CD4-positive, alpha-beta T cell treated with Interferon gamma for 1 hour (primary cell): Measurements from ENCODE around the gene FASLG.
"Not testable (repeated sequence)": the region's sequence is repeated elsewhere in the genome, so short reads cannot be mapped to it uniquely, and the experiment has no call there.

Source experiments
- DNase-seq: peaks from one replicate; pipeline ENCODE4 v3.0.0-alpha.2; 2020

Gene FASLG

DNA sequence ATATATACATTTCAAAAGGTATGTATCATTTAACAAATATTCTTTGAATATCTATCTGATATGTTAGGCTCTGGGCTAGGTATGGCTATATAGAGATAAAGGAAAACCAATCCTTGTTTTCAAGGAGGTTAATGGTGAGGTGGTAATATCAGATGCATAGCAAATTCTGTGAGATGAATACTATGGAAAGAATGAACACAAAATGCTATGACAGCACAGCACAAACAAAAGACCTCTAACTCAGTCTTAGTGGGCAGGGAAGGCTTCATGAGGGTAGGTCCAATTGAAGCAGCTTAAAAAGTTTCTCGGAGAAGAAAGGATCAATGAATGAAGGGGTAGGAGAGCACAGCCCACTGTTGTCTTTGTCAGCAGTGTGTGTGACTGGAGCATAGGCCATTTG, 27.2 kb downstream of the FASLG start:
- DNase-seq, result no peak

DNA sequence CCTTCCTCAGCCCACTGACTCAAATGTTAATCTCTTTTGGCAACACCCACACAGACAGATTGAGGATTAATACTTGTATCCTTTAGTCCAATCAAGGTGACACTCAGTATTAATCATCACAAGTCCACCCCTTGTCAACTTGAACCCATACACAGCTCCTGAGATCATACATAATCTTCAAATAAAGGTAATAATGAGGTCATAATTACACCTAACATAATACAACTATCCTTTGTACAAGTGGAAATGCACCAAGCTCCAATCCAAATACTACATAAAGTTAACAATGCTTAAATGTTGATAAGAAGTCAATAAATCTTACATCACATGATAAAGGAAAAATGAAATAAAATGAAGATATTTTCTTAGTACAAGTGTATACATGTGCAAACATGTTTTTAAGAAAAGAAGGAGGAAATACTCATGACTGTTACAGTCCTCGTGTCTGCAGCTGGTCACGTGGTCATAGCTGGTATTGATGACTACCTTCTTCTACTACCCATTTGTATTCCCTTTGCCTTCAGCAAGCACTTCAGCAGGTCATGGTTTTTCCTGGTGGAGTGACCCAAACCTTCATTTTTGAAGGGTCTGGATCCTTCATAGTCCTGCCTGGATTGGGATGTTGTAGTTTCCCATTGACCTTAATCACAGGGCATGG, 29.7 kb downstream of the FASLG start:
- not testable (repeated sequence) for DNase-seq

DNA sequence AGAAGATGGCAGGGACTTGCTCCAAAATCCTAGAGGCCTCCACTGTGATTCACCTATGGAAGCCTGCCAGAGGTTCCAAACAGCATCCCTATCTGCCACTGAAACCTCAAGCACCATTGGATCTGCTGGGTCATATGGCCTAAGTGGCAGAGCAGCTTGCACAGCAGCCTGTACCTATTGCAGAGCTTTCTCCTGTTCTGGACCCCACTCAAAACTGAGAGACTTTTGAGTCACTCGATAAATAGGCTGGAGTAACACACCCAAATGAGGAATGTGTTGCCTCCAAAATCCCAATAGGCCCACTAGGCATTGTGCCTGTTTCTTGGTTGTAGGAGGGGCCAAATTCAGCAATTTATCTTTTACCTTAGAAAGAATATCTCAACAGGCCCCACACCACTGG, 32.0 kb downstream of the FASLG start:
- DNase-seq, result not testable (repeated sequence)

DNA sequence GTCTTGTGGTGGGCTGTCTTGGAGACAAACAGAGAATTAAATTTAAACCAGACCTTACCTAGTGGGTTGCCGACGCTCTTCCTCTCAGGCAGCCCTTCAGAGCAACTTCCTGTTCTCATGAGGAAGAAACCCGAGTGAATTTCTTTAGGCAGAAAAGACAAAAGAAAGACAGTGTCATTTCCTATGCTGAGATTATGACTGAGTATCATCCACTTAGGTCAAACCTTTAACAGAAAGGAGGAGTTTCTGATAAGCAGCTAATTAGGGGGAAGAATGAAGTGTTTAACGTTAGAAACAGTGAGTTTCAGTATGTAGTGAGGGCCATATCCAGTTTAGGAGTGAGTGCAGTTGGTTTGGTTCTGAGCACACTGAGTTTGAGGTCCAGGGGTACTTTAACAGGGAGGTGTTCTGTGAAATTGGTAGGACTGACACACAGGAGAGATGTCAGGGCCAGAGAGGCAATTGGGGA, 38.7 kb downstream of the FASLG start:
- no peak for DNase-seq

- DNase-seq, result no peak
These were observed 39.3 kb downstream of the FASLG start for GRCh38 chr1:172698224-172698623.

DNA sequence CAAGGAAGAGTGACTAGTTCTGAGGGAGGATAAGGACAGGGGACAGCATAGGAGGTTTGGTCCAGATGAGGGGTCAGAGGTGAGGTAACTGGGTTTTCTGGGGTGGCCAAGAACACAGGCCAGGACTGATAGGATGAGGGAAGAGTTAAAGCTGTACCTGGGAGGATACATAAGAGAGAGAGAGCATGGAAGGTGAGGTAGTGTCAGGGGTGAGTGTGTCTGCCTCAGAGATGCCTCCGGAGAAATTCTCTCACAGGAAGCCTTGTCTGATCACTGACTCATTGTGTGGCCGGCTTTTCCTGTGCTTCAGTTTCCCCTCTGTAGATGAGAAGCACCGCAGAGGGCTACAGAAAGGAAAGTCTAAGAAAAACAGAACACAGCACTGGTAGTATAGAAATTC, 40.2 kb downstream of the FASLG start:
- peak; percentile 75 for DNase-seq

DNA sequence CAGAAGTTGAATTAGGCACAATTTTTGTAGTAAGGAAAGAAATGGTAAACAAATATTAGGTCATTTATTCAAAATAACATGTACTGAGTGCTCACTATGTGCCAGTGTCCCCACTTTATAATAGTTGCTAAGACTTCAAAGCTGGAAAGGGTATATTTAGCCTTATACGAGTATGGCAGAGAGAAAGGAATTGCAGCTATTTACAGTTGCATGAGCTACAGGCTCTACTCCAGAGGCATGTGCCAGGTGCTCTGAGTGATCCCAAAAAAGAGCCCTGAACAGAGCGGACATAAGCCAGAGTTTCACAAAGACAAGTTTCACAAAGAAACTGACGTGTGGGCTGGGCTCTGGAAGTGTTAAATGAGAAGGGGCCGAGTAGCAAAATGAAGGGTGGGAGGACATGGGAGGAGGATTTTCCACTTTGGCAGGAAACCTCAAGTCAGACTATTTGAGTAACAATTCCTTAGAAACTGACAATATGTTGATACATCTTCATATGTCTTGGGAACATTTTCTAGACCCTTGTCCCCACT, 40.9 kb downstream of the FASLG start:
- no peak for DNase-seq

DNA sequence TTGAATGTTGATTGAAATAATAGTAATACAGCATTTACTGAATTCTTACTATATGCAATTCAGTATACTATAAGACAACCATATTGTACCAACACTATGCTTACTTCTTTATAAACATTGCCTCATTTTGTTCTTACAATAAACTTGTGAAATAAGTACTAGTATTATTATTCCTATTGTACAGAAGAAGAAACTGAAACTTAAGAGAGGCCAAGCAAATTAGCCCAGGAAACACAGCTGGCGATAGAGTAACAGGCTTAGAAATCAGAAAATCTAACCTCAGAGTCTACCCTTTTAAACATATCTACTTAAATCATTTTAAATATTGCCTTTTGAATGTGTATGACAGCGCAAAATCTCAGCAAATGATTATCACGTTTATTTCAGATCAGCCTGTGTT, 41.7 kb downstream of the FASLG start:
- no peak for DNase-seq

- DNase-seq, result no peak
These were observed 45.1 kb downstream of the FASLG start for GRCh38 chr1:172704001-172704400.

DNA sequence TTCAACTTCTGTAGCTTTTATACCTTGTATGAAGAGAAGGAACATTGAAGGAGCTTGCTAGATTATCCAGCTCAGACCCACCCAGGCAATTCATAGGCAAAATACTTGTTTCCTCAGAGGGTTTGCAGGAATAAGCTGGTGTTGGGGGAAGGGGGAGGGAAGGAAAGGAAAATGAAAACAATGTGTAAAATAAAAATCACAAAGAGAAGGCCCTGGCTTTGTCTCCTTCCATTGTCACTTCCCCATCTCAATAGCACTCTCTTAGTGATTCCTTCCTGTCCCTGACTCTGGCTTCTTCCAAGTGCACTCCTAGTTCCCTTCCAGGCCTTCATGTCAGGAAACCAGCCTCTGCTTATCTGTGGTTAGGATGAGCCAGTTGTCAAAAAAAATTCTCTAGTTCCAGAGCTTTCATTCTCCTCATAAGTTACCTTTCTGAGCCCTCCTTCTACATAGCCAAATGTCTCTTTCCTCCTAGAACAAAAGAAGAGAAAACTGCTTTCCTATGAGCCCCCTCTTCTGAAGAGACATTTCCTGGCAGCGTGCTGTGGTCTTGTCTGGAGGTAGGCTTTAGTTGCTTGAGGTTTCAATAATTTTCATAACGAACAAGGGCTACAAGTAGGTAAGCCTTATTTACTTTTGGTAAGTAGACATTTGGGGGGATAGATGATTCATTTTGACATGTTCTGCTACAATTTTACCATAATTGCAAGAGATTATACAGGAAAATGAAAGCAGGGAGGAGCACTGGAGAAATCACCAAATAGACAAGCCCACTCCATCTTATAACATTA, 45.7 kb downstream of the FASLG start:
- no peak for DNase-seq

GRCh38 chr1:172708452-172708851, 49.5 kb downstream of the FASLG start:
- no peak for DNase-seq

DNA sequence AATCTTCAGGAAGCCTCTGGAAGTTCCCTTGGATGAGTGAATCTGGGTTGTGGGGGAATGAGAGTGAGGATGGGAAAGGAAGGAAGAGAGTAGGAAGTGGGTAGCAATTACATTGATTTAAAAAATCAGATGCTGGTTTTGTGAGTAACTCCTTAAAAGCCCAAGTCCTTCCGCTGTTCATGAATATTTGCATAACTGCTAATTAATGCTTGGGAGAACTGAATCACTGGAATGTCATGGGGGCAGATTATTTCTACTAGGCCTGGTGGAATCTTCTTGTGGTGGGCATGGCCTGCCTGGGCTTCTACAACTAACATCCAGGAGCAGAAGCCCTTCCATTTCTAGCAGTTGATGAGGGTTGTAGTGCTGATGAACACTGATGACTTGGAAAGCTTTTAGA, 52.7 kb downstream of the FASLG start:
- DNase-seq, result no peak

DNA sequence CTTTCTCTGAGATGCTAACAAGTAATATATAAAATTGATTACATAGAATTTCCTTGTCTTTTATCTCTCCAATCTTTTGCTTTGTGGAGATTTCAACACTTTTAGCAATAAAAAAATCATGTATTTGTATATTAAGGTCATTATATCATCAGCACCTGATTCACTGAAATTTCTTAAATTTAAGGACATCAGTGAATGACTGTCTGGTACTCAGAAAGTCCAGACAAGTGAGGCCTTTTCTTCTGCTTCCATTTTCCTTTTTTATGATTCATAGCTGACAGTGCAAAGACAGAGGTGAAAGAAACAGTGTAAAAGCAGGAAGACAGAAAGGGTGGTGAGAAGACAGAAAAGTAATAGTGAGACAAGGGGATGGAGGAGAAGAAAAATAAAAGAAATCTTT, 54.6 kb downstream of the FASLG start:
- no peak for DNase-seq
